Muscle of leg (tissue), 11 donors: ENCODE results near the gene KIAA1671. TPM values are rescaled to one million over a fixed set of nuclear protein-coding genes. Genes with fewer than 3 reads are reported as not detected.

ENCODE experiments used
- DNase-seq: peaks from one replicate; pipeline ENCODE4 v3.0.0; 2013
- H3K27ac ChIP-seq: one replicate; pipeline ENCODE4 v1.5.1; 2013; ENCODE audit warnings: mild to moderate bottlenecking, low read length, control low read depth
- H3K27me3 ChIP-seq: one replicate; pipeline ENCODE4 v1.6.1; 2013; ENCODE audit warnings: low read length; ENCODE audit not compliant: control insufficient read depth, insufficient read depth
- H3K36me3 ChIP-seq: one replicate; pipeline ENCODE4 v1.6.1; 2013; ENCODE audit warnings: low read length; ENCODE audit not compliant: control insufficient read depth, insufficient read depth
- H3K4me1 ChIP-seq: one replicate; pipeline ENCODE4 v1.6.1; 2013; ENCODE audit warnings: low read length; ENCODE audit not compliant: control insufficient read depth, insufficient read depth
- H3K4me3 ChIP-seq: one replicate; pipeline ENCODE4 v1.5.1; 2013; ENCODE audit warnings: low read length, control low read depth
- H3K9me3 ChIP-seq: replicated peaks from 2 replicates; pipeline ENCODE4 v1.6.1; 2013; ENCODE audit warnings: low read depth, low read length; ENCODE audit not compliant: control insufficient read depth
- WGBS: methylation state at CpG from one replicate; pipeline ENCODE4 v1.1.5; 2013; ENCODE audit warnings: missing lambda C conversion rate; ENCODE audit not compliant: insufficient coverage; 5-methylcytosine and 5-hydroxymethylcytosine counted together
- polyA plus RNA-seq, 8 donors: library from polyadenylated mRNA; unstranded; fragments of 120-200 nt; gene quantifications; one replicate each; pipeline versions ENCODE4 v1.2.1 to v1.2.3, GENCODE V29; 2013; ENCODE audit warnings: inconsistent platforms in 1 of 8, low replicate concordance in 1 of 8; ENCODE audit not compliant: insufficient read length in 8 of 8, insufficient read depth in 1 of 8
- total RNA-seq: library from RNA; stranded (reverse); fragments of 120-200 nt; gene quantifications from one replicate; pipeline ENCODE4 v1.2.4, GENCODE V29; 2013

Gene KIAA1671
- total and polyA plus RNA-seq, 9 donors, result 10.8 to 34.5 (median 26.3) TPM

DNA sequence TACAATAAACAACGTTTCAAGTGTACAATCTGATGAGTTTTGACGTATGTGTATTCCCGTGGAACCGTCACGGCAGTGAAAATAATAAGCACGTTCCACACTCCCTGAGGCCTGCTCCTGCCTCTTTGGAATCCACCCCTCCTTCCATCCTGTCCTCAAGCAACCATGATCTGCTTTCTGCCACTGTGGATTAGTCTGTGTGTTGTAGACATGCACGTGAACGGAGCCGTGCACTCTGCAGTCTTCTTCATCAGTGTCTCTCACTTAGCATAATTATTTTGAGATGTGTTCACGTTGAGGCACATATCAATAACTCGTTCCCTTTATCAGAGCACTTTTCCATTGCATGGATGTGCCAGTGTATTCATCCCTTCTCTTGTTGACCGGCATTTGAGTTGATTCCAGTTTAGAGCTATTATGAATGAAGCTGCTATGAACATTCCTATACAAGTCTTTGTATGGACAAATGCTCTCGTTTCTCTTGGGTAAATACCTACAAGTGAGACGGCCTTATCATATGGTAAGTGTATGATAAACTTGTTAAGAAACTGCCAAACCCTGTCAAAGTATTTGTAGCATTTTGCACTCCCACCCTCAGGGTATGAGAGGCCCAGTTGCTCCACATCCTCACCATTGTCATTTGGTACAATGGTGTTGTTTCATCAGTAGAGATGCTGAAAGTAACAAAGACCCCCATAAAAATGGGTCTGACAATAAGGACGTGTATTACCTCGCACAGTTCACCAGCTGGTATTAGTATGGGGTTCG lies 144.3 kb downstream of the KIAA1671 start:
- no peak overlapping the region for H3K27ac ChIP-seq
- H3K36me3 ChIP-seq, result no peaks in the 10 kb centered on the region
- no peaks in the 10 kb centered on the region for H3K4me1 ChIP-seq
- no peaks in the 10 kb centered on the region for H3K9me3 ChIP-seq
- no peak overlapping the region for H3K4me3 ChIP-seq
- no peak for DNase-seq
- WGBS, result 83% methylated on average over 4 of the region's 17 CpGs
- no peaks in the 10 kb centered on the region for H3K27me3 ChIP-seq

DNA sequence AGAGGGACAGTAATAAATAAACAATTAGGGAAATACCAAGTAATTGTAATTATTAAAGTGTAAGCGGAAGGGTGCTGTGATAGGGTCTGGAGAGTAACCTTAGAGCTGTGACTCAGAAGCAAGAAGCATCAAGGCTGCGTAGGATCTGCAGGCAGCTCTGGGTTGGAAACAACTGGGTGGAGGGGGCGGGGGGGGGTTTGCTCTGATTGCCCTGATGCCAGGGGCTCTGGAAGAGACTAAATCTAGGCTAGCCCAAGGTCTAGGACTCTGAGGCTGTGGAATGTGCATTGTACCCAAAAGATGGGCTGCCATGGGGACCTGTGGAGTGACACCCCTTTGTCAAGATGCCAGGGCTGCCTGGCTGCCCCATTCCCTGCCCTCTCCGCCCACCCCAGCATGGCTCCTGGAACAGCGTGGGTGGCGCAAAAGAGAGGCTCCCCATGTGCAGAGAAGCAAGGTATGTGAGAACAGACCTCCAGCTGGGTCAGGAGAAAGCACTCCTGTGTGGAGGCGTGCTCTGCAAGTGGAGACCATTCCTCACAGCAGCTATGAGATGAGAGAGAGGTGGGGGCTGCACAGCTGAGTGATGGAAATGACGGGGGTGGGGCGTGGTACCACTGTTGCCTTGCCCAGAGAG lies 146.0 kb downstream of the KIAA1671 start:
- H3K9me3 ChIP-seq, result no peaks in the 10 kb centered on the region

DNA sequence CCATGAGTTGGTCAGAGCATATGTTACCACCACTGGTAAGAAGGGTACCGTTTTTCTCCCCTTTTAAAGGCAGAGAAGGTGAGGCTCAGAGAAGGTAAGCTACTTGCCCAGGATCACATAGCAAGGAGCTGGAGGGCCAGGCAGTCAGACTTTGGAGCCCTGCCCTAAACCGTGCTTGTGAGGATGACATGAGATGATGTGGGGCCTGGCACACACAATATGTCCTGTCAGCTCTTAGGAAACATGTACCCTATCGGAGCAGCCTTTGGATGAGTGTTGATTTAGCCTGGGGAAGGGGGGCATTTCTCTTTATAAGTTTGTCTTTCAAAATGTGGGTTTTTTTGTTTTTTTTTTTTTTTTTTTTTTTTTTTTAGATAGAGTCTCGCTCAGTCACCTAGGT lies 146.7 kb downstream of the KIAA1671 start:
- Histone ChIP-seq H3K9me3 (no peaks in the 10 kb centered on the region), H3K36me3 (no peaks in the 10 kb centered on the region), H3K27me3 (no peaks in the 10 kb centered on the region), H3K4me3 (no peak overlapping the region), H3K27ac (no peak overlapping the region), H3K4me1 (no peaks in the 10 kb centered on the region)
- WGBS, result 65% methylated on average over 2 of the region's 4 CpGs
- no peak for DNase-seq

More for the DNA sequence above, 146.0 kb downstream of the KIAA1671 start:
- Histone ChIP-seq H3K27me3 (no peaks in the 10 kb centered on the region), H3K4me3 (no peak overlapping the region), H3K27ac (no peak overlapping the region), H3K4me1 (no peaks in the 10 kb centered on the region), H3K36me3 (no peaks in the 10 kb centered on the region)
- 79% methylated on average over 9 of the region's 9 CpGs for WGBS
- DNase-seq, result no peak

DNA sequence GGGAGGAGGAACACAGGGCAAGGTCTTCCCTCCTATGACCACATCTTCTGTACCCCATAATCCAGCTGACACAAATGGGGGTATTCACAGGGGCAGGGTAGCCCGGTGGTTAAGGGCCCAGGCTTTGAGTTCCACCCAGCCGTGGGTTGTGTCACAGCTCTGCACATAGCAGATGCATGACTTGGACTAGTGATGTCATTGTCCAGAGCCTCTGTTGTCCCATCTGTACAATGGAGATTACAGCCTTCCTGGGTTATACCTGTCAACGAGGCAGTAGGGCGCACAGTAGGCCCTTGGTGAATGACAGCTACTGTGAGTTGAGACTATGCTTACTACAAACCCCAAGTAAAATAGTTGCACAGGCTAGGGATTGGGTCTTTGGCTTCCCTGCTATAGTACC lies 147.9 kb downstream of the KIAA1671 start:
- H3K4me1 ChIP-seq, result peaks cover under 1% of the 10 kb centered on the region
- no peak overlapping the region for H3K27ac ChIP-seq
- no peaks in the 10 kb centered on the region for H3K36me3 ChIP-seq
- DNase-seq, result no peak
- no peak overlapping the region for H3K4me3 ChIP-seq
- H3K27me3 ChIP-seq, result no peaks in the 10 kb centered on the region
- 79% methylated on average over 2 of the region's 4 CpGs for WGBS
- H3K9me3 ChIP-seq, result no peaks in the 10 kb centered on the region

DNA sequence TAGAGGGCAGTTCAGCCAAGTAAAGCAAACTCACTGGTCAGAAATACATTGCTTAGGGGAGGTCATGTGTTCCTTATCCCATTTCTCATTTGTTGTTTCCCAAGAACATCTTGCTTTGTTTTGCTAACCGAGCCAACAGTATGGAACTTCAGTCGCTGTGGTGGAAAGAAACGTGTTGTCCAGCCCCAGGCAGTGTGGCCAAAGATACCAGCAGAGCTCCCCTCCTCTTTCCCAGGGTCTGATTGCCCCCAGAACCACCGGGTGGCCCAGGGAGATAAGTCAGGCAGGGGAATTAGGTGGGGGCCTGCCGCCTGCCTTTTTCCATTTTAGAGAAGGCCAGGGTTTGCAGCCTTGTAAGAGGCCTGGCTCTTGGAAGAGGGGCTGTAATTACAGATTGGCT lies 148.4 kb downstream of the KIAA1671 start:
- H3K36me3 ChIP-seq, result no peaks in the 10 kb centered on the region
- DNase-seq, result no peak
- no peaks in the 10 kb centered on the region for H3K9me3 ChIP-seq
- no peak overlapping the region for H3K4me3 ChIP-seq
- no peak overlapping the region for H3K27ac ChIP-seq
- WGBS, result 36% methylated on average over 4 of the region's 5 CpGs
- H3K27me3 ChIP-seq, result no peaks in the 10 kb centered on the region
- H3K4me1 ChIP-seq, result peaks cover 2% of the 10 kb centered on the region

DNA sequence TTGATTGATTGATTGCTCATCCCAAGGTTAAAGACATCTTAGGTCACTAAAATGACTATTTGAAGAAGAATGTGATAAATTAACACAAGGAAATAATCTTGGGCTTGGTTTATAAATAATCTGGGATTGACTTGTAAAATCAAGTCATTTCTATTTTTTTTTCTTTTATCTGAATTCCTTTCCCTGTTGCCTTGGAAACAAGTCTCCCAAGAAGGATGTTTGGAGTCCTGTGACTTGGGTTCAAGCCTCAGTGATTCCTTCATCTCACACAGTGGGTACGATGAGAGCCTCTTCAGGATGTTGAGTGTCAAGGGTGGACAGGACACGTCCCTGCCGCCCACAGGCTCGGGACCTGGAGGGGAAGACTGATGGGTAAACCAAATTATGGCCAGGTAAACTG lies 149.0 kb downstream of the KIAA1671 start:
- WGBS, result 88% methylated on average over 3 of the region's 4 CpGs
- Histone ChIP-seq H3K4me1 (peaks cover 2% of the 10 kb centered on the region), H3K4me3 (no peak overlapping the region), H3K36me3 (no peaks in the 10 kb centered on the region), H3K27ac (no peak overlapping the region), H3K27me3 (peaks cover 3% of the 10 kb centered on the region), H3K9me3 (no peaks in the 10 kb centered on the region)
- DNase-seq, result no peak

DNA sequence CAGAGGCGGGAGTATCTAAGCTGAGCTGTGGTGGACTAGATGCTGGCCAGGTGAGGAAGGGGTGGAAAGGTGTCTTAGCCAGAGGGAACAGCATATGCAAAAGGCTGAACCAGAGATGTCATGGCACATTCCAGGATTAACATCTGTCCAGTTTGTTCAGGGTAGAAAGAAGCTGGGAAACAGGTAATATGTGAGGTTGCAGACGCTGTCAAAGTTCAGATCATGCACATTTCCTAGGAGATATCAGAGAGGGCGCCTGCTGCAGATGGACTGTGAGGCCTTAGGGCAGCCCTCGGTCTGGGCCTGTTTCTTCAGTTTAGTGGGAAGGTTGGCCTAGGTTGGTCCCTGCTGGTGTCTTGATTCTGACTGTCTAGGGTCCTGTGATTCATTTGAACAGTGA lies 149.5 kb downstream of the KIAA1671 start:
- H3K27me3 ChIP-seq, result peaks cover 3% of the 10 kb centered on the region

DNA sequence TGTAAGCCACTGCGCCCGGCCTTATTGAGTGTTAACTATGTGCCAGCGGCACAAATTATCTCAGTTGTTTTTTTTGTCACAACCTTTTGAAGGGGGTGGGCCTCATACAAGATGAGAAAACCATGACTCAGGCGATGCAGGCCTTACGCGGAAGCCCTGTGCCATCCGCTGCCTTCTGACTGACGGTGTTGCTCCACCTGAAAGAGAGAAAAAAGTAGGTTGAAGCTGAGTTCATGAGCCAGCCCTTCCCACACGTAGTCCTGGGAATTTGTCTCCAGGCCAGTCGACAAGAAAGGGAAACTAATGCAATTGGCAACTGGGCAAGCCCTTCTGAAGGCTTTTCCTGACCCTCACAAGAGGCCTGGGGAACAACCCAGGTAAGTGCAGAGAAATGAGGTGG lies 150.2 kb downstream of the KIAA1671 start:
- no peak overlapping the region for H3K4me3 ChIP-seq
- no peaks in the 10 kb centered on the region for H3K9me3 ChIP-seq
- H3K27ac ChIP-seq, result no peak overlapping the region
- no peak for DNase-seq
- peaks cover 3% of the 10 kb centered on the region for H3K27me3 ChIP-seq
- peaks cover 2% of the 10 kb centered on the region for H3K4me1 ChIP-seq
- H3K36me3 ChIP-seq, result no peaks in the 10 kb centered on the region
- 64% methylated on average over 7 of the region's 10 CpGs for WGBS

More for the DNA sequence above, 149.5 kb downstream of the KIAA1671 start:
- Histone ChIP-seq H3K9me3 (no peaks in the 10 kb centered on the region), H3K4me1 (peaks cover 2% of the 10 kb centered on the region), H3K36me3 (no peaks in the 10 kb centered on the region), H3K4me3 (no peak overlapping the region), H3K27ac (no peak overlapping the region)
- no peak for DNase-seq
- WGBS, result 100% methylated on average over 4 of the region's 4 CpGs

DNA sequence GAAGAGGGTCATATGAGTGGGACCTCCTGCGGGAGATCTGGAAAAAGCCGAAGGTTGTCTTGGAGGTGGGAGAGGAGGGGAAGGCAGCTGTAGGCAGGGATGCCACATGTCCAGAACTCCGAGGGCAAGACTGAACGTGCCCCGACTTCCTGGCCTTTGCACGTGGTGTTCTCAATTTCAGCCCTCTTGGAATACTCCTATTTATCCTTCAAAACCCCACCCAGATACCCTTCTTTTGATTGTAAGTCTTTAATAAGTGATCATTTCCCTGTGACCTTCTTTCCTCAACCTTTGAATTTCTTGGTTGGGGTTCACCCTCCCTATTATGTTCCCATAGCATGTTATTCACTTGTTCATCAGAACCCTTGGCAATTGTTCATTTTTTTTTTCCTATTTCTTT lies 151.9 kb downstream of the KIAA1671 start:
- WGBS, result 77% methylated on average over 4 of the region's 6 CpGs
- Histone ChIP-seq H3K4me1 (peaks cover 2% of the 10 kb centered on the region), H3K4me3 (no peak overlapping the region), H3K27ac (no peak overlapping the region), H3K27me3 (peaks cover 3% of the 10 kb centered on the region), H3K36me3 (peaks cover 3% of the 10 kb centered on the region), H3K9me3 (no peaks in the 10 kb centered on the region)
- no peak for DNase-seq

DNA sequence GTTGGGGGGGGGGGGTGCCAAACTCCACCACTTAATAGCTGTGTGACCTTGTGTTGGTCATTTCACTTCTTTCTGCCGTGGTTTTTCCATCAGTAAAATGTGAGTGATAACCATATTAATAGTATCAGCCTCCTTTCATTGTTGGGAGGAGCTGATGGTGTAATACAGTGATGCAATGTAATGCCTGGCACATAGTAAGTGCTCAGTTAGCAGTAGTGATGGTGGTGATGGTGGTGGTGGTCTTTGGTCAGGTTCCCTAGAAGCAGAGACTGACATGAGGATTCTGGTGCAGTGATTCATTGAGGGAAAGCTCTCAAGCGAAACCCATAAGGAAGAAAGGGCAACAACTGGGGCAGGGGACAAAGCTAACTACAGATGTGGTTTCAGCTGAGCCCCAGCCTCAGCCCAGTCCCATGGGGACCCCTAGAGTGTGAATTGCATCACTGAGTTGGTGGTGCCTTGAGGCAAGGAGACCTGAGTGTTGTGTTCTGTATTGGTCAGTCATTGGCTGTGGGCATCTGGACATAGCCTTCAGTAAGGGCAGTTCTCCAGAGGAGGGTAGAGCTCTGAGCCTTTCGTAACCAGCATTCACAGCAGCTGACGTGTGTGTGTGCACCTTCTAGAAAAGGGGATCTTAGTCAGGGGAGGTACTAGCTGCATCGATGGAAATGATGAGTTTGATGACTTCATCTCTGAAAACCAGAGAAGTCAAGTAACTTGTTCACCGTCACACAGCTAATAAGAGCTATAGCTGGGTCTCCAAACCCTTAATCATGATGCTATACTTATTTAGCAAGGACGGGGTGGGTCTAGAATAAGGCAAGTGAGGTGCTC lies 153.5 kb downstream of the KIAA1671 start:
- no peak for DNase-seq
- peaks cover 9% of the 10 kb centered on the region for H3K4me1 ChIP-seq
- peaks cover 3% of the 10 kb centered on the region for H3K36me3 ChIP-seq
- H3K27me3 ChIP-seq, result peaks cover 9% of the 10 kb centered on the region
- no peaks in the 10 kb centered on the region for H3K9me3 ChIP-seq
- no peak overlapping the region for H3K27ac ChIP-seq
- no peak overlapping the region for H3K4me3 ChIP-seq
- WGBS, result 66% methylated on average over 4 of the region's 7 CpGs
